ENCODE data around the gene IQUB. TPM values are rescaled to one million over a fixed set of nuclear protein-coding genes. Genes with fewer than 3 reads are reported as not detected.

Gene IQUB
- total RNA-seq, 1 experiment from 2014 or later = 0.77 TPM

DNA sequence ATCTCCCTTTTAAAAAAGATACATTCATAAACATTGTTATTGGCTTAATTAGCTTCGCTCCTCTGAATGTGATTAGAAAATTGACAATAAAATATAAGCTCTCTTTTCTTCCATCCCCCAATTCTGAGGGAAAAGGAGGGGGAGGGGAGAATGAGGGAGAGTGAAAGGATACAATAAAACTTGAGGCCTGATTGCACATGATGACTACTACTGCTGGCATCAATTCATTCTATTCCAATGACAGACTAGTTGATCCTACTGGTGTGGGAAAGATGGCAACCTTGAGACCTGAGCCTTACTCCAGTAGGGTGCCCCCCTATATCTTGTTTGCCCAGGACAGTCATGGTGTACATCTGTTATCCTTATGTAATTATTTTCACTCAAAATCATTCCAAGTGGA lies 4.5 kb upstream of the IQUB start (continued):
- TF ChIP-seq, protein P1, sequence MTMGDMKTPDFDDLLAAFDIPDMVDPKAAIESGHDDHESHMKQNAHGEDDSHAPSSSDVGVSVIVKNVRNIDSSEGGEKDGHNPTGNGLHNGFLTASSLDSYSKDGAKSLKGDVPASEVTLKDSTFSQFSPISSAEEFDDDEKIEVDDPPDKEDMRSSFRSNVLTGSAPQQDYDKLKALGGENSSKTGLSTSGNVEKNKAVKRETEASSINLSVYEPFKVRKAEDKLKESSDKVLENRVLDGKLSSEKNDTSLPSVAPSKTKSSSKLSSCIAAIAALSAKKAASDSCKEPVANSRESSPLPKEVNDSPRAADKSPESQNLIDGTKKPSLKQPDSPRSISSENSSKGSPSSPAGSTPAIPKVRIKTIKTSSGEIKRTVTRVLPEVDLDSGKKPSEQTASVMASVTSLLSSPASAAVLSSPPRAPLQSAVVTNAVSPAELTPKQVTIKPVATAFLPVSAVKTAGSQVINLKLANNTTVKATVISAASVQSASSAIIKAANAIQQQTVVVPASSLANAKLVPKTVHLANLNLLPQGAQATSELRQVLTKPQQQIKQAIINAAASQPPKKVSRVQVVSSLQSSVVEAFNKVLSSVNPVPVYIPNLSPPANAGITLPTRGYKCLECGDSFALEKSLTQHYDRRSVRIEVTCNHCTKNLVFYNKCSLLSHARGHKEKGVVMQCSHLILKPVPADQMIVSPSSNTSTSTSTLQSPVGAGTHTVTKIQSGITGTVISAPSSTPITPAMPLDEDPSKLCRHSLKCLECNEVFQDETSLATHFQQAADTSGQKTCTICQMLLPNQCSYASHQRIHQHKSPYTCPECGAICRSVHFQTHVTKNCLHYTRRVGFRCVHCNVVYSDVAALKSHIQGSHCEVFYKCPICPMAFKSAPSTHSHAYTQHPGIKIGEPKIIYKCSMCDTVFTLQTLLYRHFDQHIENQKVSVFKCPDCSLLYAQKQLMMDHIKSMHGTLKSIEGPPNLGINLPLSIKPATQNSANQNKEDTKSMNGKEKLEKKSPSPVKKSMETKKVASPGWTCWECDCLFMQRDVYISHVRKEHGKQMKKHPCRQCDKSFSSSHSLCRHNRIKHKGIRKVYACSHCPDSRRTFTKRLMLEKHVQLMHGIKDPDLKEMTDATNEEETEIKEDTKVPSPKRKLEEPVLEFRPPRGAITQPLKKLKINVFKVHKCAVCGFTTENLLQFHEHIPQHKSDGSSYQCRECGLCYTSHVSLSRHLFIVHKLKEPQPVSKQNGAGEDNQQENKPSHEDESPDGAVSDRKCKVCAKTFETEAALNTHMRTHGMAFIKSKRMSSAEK (CRISPR knock-in tag; IDR thresholded peaks at IDR 0.05; ENCODE audit: borderline replicate concordance) = no peak
- TF ChIP-seq ZNF396 (CRISPR knock-in tag; IDR thresholded peaks at IDR 0.05; ENCODE audit: borderline replicate concordance) (no peak), SP1 (CRISPR knock-in tag; conservative IDR thresholded peaks at IDR 0.05) (no peak), GABPB1 (CRISPR knock-in tag; IDR thresholded peaks at IDR 0.05) (no peak)

DNA sequence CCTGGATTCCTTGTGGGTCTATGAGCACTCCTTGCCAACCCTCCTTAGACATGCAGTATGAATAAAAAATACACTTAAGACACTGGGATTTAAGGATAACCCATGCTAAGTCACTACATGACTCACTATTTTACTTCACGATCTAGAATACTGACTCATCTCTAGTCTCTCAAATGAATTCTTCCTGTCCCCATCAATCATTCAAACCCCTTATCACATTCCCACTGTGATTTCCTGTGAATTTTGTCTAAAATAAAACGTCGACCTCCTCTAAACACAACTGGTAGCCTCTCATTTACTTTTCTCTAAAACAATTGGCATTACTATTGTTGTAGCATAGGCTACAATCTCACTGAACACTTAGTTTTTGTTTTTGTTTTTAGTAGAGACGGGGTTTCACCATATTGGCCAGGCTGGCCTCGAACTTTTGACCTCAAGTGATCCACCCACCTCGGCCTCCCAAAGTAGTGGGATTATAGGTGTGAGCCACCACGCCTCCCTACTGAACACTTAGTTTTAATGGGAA lies 3.9 kb upstream of the IQUB start:
- H3K36me3 Mint-ChIP-seq = no peaks in the 10 kb centered on the region
- no peak overlapping the region for H3K4me3 Mint-ChIP-seq
- ATAC-seq (no peak), DNase-seq (ENCODE audit: low spot score) (no peak)
- CTCF ChIA-PET = no interaction called here
- POLR2A ChIA-PET = no interaction called here
- H3K9me3 Mint-ChIP-seq = no peaks in the 10 kb centered on the region
- peaks cover 12% of the 10 kb centered on the region for H3K27me3 Mint-ChIP-seq (ENCODE audit: low read depth)
- TF ChIP-seq, protein P2, sequence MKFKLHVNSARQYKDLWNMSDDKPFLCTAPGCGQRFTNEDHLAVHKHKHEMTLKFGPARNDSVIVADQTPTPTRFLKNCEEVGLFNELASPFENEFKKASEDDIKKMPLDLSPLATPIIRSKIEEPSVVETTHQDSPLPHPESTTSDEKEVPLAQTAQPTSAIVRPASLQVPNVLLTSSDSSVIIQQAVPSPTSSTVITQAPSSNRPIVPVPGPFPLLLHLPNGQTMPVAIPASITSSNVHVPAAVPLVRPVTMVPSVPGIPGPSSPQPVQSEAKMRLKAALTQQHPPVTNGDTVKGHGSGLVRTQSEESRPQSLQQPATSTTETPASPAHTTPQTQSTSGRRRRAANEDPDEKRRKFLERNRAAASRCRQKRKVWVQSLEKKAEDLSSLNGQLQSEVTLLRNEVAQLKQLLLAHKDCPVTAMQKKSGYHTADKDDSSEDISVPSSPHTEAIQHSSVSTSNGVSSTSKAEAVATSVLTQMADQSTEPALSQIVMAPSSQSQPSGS (CRISPR knock-in tag; IDR thresholded peaks at IDR 0.05; ENCODE audit: borderline replicate concordance, low read depth) = no peak
- TF ChIP-seq, protein P3, sequence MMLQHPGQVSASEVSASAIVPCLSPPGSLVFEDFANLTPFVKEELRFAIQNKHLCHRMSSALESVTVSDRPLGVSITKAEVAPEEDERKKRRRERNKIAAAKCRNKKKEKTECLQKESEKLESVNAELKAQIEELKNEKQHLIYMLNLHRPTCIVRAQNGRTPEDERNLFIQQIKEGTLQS (CRISPR knock-in tag; conservative IDR thresholded peaks at IDR 0.05) = no peak
- TF ChIP-seq, protein P4, sequence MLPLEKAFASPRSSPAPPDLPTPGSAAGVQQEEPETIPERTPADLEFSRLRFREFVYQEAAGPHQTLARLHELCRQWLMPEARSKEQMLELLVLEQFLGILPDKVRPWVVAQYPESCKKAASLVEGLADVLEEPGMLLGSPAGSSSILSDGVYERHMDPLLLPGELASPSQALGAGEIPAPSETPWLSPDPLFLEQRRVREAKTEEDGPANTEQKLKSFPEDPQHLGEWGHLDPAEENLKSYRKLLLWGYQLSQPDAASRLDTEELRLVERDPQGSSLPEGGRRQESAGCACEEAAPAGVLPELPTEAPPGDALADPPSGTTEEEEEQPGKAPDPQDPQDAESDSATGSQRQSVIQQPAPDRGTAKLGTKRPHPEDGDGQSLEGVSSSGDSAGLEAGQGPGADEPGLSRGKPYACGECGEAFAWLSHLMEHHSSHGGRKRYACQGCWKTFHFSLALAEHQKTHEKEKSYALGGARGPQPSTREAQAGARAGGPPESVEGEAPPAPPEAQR (CRISPR knock-in tag; IDR thresholded peaks at IDR 0.05) = no peak
- TF ChIP-seq TCF7 (CRISPR knock-in tag; IDR thresholded peaks at IDR 0.05; ENCODE audit: low read depth) = no peak
- TF ChIP-seq, protein P5, sequence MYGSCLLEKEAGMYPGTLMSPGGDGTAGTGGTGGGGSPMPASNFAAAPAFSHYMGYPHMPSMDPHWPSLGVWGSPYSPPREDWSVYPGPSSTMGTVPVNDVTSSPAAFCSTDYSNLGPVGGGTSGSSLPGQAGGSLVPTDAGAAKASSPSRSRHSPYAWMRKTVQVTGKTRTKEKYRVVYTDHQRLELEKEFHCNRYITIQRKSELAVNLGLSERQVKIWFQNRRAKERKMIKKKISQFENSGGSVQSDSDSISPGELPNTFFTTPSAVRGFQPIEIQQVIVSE (CRISPR knock-in tag; IDR thresholded peaks at IDR 0.05; ENCODE audit: borderline replicate concordance) = no peak
- TF ChIP-seq, protein P6, sequence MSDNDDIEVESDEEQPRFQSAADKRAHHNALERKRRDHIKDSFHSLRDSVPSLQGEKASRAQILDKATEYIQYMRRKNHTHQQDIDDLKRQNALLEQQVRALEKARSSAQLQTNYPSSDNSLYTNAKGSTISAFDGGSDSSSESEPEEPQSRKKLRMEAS (CRISPR knock-in tag; IDR thresholded peaks at IDR 0.05) = no peak
- TF ChIP-seq TP53 (CRISPR knock-in tag; IDR thresholded peaks at IDR 0.05) = no peak
- TF ChIP-seq, protein P7, sequence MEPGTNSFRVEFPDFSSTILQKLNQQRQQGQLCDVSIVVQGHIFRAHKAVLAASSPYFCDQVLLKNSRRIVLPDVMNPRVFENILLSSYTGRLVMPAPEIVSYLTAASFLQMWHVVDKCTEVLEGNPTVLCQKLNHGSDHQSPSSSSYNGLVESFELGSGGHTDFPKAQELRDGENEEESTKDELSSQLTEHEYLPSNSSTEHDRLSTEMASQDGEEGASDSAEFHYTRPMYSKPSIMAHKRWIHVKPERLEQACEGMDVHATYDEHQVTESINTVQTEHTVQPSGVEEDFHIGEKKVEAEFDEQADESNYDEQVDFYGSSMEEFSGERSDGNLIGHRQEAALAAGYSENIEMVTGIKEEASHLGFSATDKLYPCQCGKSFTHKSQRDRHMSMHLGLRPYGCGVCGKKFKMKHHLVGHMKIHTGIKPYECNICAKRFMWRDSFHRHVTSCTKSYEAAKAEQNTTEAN (CRISPR knock-in tag; IDR thresholded peaks at IDR 0.05) = no peak
- H3K27ac Mint-ChIP-seq = 0 out of 2 replicates have a peak overlapping the region, but pooled peaks have one; percentile 5
- peaks cover 8% of the 10 kb centered on the region for H3K4me1 Mint-ChIP-seq
